ENCODE results near the gene KHDRBS2. TPM values are rescaled to one million over a fixed set of nuclear protein-coding genes. Genes with fewer than 3 reads are reported as not detected.

The KHDRBS2 gene
- total and polyA plus RNA-seq, 2 experiments from 2014 or later, result 5.4 to 11.7 TPM

DNA sequence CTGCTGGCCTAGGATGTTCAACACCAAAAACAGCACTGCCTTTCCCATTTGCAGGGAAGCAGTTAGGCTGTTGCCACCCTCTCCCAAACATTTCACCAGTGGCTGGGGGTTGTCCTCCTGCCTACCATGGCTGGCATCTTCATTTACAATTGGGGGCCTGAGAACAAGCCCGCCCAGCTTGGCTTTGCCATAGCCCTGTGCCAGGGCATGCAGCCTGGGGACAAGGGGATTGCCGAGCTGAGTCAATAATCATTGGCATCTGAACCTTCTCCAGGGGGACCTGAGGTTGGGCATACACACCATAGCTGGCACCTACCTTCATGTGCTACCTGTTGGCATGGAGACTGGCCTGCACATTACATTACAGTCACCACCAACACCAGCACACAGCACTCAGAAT is 345.1 kb downstream of the KHDRBS2 start:
- no peak overlapping the region for H3K27ac Mint-ChIP-seq
- no peak for ATAC-seq
- no peak for TF ChIP-seq JUNB (IDR thresholded peaks at IDR 0.05; ENCODE audit: unreplicated experiment)
- TF ChIP-seq NANOG (IDR thresholded peaks at IDR 0.05; ENCODE audit: borderline replicate concordance), result no peak
- TF ChIP-seq, protein P1, sequence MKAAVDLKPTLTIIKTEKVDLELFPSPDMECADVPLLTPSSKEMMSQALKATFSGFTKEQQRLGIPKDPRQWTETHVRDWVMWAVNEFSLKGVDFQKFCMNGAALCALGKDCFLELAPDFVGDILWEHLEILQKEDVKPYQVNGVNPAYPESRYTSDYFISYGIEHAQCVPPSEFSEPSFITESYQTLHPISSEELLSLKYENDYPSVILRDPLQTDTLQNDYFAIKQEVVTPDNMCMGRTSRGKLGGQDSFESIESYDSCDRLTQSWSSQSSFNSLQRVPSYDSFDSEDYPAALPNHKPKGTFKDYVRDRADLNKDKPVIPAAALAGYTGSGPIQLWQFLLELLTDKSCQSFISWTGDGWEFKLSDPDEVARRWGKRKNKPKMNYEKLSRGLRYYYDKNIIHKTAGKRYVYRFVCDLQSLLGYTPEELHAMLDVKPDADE (IDR thresholded peaks at IDR 0.05), result no peak
- no peak for TF ChIP-seq EZH2phosphoT487 (IDR thresholded peaks at IDR 0.05; ENCODE audit: unreplicated experiment)
- TF ChIP-seq CREB1 (CRISPR knock-in tag; IDR thresholded peaks at IDR 0.05; ENCODE audit: low read depth), result no peak
- TF ChIP-seq, protein P2, sequence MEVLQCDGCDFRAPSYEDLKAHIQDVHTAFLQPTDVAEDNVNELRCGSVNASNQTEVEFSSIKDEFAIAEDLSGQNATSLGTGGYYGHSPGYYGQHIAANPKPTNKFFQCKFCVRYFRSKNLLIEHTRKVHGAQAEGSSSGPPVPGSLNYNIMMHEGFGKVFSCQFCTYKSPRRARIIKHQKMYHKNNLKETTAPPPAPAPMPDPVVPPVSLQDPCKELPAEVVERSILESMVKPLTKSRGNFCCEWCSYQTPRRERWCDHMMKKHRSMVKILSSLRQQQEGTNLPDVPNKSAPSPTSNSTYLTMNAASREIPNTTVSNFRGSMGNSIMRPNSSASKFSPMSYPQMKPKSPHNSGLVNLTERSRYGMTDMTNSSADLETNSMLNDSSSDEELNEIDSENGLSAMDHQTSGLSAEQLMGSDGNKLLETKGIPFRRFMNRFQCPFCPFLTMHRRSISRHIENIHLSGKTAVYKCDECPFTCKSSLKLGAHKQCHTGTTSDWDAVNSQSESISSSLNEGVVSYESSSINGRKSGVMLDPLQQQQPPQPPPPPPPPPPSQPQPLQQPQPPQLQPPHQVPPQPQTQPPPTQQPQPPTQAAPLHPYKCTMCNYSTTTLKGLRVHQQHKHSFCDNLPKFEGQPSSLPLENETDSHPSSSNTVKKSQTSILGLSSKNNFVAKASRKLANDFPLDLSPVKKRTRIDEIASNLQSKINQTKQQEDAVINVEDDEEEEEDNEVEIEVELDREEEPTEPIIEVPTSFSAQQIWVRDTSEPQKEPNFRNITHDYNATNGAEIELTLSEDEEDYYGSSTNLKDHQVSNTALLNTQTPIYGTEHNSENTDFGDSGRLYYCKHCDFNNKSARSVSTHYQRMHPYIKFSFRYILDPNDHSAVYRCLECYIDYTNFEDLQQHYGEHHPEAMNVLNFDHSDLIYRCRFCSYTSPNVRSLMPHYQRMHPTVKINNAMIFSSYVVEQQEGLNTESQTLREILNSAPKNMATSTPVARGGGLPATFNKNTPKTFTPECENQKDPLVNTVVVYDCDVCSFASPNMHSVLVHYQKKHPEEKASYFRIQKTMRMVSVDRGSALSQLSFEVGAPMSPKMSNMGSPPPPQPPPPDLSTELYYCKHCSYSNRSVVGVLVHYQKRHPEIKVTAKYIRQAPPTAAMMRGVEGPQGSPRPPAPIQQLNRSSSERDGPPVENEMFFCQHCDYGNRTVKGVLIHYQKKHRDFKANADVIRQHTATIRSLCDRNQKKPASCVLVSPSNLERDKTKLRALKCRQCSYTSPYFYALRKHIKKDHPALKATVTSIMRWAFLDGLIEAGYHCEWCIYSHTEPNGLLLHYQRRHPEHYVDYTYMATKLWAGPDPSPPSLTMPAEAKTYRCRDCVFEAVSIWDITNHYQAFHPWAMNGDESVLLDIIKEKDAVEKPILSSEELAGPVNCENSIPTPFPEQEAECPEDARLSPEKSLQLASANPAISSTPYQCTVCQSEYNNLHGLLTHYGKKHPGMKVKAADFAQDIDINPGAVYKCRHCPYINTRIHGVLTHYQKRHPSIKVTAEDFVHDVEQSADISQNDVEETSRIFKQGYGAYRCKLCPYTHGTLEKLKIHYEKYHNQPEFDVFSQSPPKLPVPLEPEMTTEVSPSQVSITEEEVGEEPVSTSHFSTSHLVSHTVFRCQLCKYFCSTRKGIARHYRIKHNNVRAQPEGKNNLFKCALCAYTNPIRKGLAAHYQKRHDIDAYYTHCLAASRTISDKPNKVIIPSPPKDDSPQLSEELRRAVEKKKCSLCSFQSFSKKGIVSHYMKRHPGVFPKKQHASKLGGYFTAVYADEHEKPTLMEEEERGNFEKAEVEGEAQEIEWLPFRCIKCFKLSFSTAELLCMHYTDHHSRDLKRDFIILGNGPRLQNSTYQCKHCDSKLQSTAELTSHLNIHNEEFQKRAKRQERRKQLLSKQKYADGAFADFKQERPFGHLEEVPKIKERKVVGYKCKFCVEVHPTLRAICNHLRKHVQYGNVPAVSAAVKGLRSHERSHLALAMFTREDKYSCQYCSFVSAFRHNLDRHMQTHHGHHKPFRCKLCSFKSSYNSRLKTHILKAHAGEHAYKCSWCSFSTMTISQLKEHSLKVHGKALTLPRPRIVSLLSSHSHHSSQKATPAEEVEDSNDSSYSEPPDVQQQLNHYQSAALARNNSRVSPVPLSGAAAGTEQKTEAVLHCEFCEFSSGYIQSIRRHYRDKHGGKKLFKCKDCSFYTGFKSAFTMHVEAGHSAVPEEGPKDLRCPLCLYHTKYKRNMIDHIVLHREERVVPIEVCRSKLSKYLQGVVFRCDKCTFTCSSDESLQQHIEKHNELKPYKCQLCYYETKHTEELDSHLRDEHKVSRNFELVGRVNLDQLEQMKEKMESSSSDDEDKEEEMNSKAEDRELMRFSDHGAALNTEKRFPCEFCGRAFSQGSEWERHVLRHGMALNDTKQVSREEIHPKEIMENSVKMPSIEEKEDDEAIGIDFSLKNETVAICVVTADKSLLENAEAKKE (CRISPR knock-in tag; IDR thresholded peaks at IDR 0.05), result no peak
- TF ChIP-seq, protein P3, sequence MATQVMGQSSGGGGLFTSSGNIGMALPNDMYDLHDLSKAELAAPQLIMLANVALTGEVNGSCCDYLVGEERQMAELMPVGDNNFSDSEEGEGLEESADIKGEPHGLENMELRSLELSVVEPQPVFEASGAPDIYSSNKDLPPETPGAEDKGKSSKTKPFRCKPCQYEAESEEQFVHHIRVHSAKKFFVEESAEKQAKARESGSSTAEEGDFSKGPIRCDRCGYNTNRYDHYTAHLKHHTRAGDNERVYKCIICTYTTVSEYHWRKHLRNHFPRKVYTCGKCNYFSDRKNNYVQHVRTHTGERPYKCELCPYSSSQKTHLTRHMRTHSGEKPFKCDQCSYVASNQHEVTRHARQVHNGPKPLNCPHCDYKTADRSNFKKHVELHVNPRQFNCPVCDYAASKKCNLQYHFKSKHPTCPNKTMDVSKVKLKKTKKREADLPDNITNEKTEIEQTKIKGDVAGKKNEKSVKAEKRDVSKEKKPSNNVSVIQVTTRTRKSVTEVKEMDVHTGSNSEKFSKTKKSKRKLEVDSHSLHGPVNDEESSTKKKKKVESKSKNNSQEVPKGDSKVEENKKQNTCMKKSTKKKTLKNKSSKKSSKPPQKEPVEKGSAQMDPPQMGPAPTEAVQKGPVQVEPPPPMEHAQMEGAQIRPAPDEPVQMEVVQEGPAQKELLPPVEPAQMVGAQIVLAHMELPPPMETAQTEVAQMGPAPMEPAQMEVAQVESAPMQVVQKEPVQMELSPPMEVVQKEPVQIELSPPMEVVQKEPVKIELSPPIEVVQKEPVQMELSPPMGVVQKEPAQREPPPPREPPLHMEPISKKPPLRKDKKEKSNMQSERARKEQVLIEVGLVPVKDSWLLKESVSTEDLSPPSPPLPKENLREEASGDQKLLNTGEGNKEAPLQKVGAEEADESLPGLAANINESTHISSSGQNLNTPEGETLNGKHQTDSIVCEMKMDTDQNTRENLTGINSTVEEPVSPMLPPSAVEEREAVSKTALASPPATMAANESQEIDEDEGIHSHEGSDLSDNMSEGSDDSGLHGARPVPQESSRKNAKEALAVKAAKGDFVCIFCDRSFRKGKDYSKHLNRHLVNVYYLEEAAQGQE (IDR thresholded peaks at IDR 0.05; ENCODE audit: unreplicated experiment), result no peak
- no peak for TF ChIP-seq ZNF114 (CRISPR knock-in tag; IDR thresholded peaks at IDR 0.05)

More for the DNA sequence above, 345.1 kb downstream of the KHDRBS2 start:
- Histone ChIP-seq H4K20me1 (replicated peaks; ENCODE audit: insufficient read depth) (no peaks in the 10 kb centered on the region), H3K4me1 (ENCODE audit: insufficient read depth) (peaks cover 5% of the 10 kb centered on the region; the same call in 1 of the 2 replicates), H3K4me3 (no peak overlapping the region), H3K4me2 (no peak overlapping the region), H3K9me2 (ENCODE audit: insufficient read depth) (no peaks in the 10 kb centered on the region), H2AFZ (no peak overlapping the region), H3K27ac (ENCODE audit: low read depth) (no peak overlapping the region), H3K79me2 (replicated peaks; ENCODE audit: insufficient read depth) (no peaks in the 10 kb centered on the region), H3K36me3 (ENCODE audit: insufficient read depth) (no peaks in the 10 kb centered on the region), H3K27me3 (ENCODE audit: insufficient read depth) (no peaks in the 10 kb centered on the region), H3F3A (replicated peaks; ENCODE audit: low read depth) (no peaks in the 10 kb centered on the region)
- Mint-ChIP-seq H3K4me3 (no peak overlapping the region), H3K36me3 (ENCODE audit: low read depth) (no peaks in the 10 kb centered on the region; the same call in 2 of the 3 replicates), H3K9me3 (peaks cover 3% of the 10 kb centered on the region; the same call in 1 of the 3 replicates), H3K4me1 (no peaks in the 10 kb centered on the region), H3K27me3 (ENCODE audit: insufficient read depth, low read depth, poor library complexity) (no peaks in the 10 kb centered on the region)
- no peak for DNase-seq (ENCODE audit: low spot score)

Data from GM23338 (cell line).